K562 (cell line): ENCODE data around the gene CENPV. TPM values are rescaled to one million over a fixed set of nuclear protein-coding genes. Genes with fewer than 3 reads are reported as not detected.

ENCODE experiments used
- ATF1 ChIP-seq, 2 experiments: fragments of 450-650 bp in 1 of 2; IDR thresholded peaks; 2 replicates each; pipeline ENCODE4 v1.6.1; 2016; ENCODE audit warnings: missing compliant biosample characterization in 1 of 2, missing genetic modification characterization in 1 of 2
- CHAMP1 ChIP-seq: fragments of 450-650 bp; IDR thresholded peaks from 2 replicates; pipeline ENCODE4 v1.6.1; 2016; ENCODE audit warnings: mild to moderate bottlenecking
- CXXC5 ChIP-seq: fragments of 250-450 bp; sonication (Bioruptor Pico); IDR thresholded peaks from 2 replicates; pipeline ENCODE4 v1.8.0; 2022; ENCODE audit warnings: inconsistent platforms, mild to moderate bottlenecking, moderate library complexity
- E2F6 ChIP-seq, 2 experiments: IDR thresholded peaks; 2 replicates each; pipeline ENCODE4 v1.6.1; 2011; ENCODE audit warnings: borderline replicate concordance in 1 of 2, control low read depth in 1 of 2, low read depth in 1 of 2, low read length in 1 of 2, mild to moderate bottlenecking in 1 of 2, mixed read lengths in 1 of 2, moderate library complexity in 1 of 2; ENCODE audit not compliant: insufficient read depth in 1 of 2, insufficient read length in 1 of 2, poor library complexity in 1 of 2, severe bottlenecking in 1 of 2; ENCODE audit errors: extremely low read depth in 1 of 2
- E4F1 ChIP-seq: fragments of 250-450 bp; sonication (Bioruptor Pico); IDR thresholded peaks from 2 replicates; pipeline ENCODE4 v1.5.0; 2021; ENCODE audit warnings: mild to moderate bottlenecking, borderline replicate concordance
- HLTF ChIP-seq: fragments of 450-650 bp; IDR thresholded peaks from 2 replicates; pipeline ENCODE4 v1.6.1; 2016
- HNRNPL ChIP-seq: fragments of 200-400 bp; formaldehyde crosslinking; IDR thresholded peaks from 2 replicates; pipeline ENCODE4 v1.6.1; 2017; ENCODE audit warnings: low read depth, mild to moderate bottlenecking, low read length
- JUNB ChIP-seq: fragments of 450-650 bp; formaldehyde crosslinking; conservative IDR thresholded peaks from 2 replicates; pipeline ENCODE4 v1.4.0; 2020; ENCODE audit warnings: mild to moderate bottlenecking
- NFATC3 ChIP-seq: fragments of 450-650 bp; IDR thresholded peaks from 2 replicates; pipeline ENCODE4 v1.6.1; 2017; ENCODE audit warnings: mild to moderate bottlenecking
- PTRF ChIP-seq: fragments of 450-650 bp; IDR thresholded peaks from 2 replicates; pipeline ENCODE4 v1.6.1; 2016; ENCODE audit warnings: mild to moderate bottlenecking, missing genetic modification characterization, missing compliant biosample characterization
- RFX1 ChIP-seq: fragments of 450-650 bp; IDR thresholded peaks from 2 replicates; pipeline ENCODE4 v1.6.1; 2016; ENCODE audit warnings: mild to moderate bottlenecking, moderate library complexity
- ZBTB43 ChIP-seq: sonication (generic); formaldehyde crosslinking; IDR thresholded peaks from 2 replicates; pipeline ENCODE4 v1.8.0; 2023; ENCODE audit warnings: mild to moderate bottlenecking, missing genetic modification reagents
- ZC3H4 ChIP-seq: sonication (generic); formaldehyde crosslinking; IDR thresholded peaks from 2 replicates; pipeline ENCODE4 v1.9.0; 2021; ENCODE audit warnings: missing genetic modification reagents, borderline replicate concordance
- ZNF12 ChIP-seq: sonication (generic); formaldehyde crosslinking; IDR thresholded peaks from 2 replicates; pipeline ENCODE4 v1.4.0; 2020; ENCODE audit warnings: mild to moderate bottlenecking, missing genetic modification reagents
- ZNF253 ChIP-seq: fragments of 250-450 bp; sonication (Bioruptor Pico); conservative IDR thresholded peaks from 2 replicates; pipeline ENCODE4 v1.6.1; 2021; ENCODE audit warnings: mild to moderate bottlenecking
- ZNF764 ChIP-seq: fragments of 250-450 bp; sonication (Bioruptor Pico); IDR thresholded peaks from 2 replicates; pipeline ENCODE4 v1.4.0; 2020; ENCODE audit warnings: low read depth, mild to moderate bottlenecking, moderate library complexity
- polyA plus RNA-seq, 8 experiments: library from polyadenylated mRNA; depleted of rRNA in 4 of 8; stranded (reverse) in 5 of 8; unstranded in 3 of 8; fragments of >200 nt; fragmentation: Nextera tagmentation in 2 of 8; fragmentation: Illumina TruSeq in 1 of 8; extraction: Ambion mirVana in 2 of 8; extraction: Trizol in 1 of 8; gene quantifications; 2 replicates each; pipeline versions ENCODE4 v1.2.1 to v1.2.3, GENCODE V29; 2011 to 2014; ENCODE audit warnings: inconsistent platforms in 1 of 8, missing spikeins in 1 of 8
- total RNA-seq, 7 experiments: library from RNA; depleted of rRNA in 6 of 7; stranded (reverse); fragments of >200 nt in 6 of 7; fragmentation: Illumina TruSeq in 2 of 7; extraction: Trizol in 2 of 7; gene quantifications; 2 replicates each; pipeline versions ENCODE4 v1.2.1 to v1.2.3, GENCODE V29; 2011 to 2021; ENCODE audit warnings: low replicate concordance in 1 of 7

Gene CENPV
- total and polyA plus RNA-seq, 9 of the 15 experiments (the other 6 are each of a cell fraction or from before 2014, with no cell fraction given), result 17.8 to 131 (median 89.3) TPM

GRCh38 chr17:16398270-16399267 lies 45.3 kb upstream of the CENPV start (continued):
- no peak for TF ChIP-seq E2F6 (IDR thresholded peaks at IDR 0.05; ENCODE audit: borderline replicate concordance in 1 of 2, extremely low read depth in 1 of 2, insufficient read depth in 1 of 2, insufficient read length in 1 of 2, low read depth in 1 of 2, low read length in 1 of 2, poor library complexity in 1 of 2, severe bottlenecking in 1 of 2)
- TF ChIP-seq ZBTB43 (CRISPR knock-in tag), result no peak
- TF ChIP-seq NFATC3, result no peak
- TF ChIP-seq HNRNPL, result no peak
- no peak for TF ChIP-seq E4F1
- TF ChIP-seq PTRF (tag), result no peak
- no peak for TF ChIP-seq CHAMP1
- no peak for TF ChIP-seq ZNF764 (CRISPR knock-in tag)
- no peak for TF ChIP-seq RFX1
- no peak for TF ChIP-seq HLTF
- TF ChIP-seq ZNF253, result no peak
- no peak for TF ChIP-seq ATF1 (CRISPR knock-in tag; IDR thresholded peaks at IDR 0.05)
- TF ChIP-seq ATF1 (tag; IDR thresholded peaks at IDR 0.05), result peak; percentile 19; the same call in 1 of the 2 replicates
- no peak for TF ChIP-seq ZNF12
- TF ChIP-seq CXXC5, result peak; percentile 26; the same call in 1 of the 2 replicates
- no peak for TF ChIP-seq JUNB (CRISPR knock-in tag)
- no peak for TF ChIP-seq ZC3H4 (CRISPR knock-in tag)
